Tongue (tissue), 2 donors: Measurements from ENCODE around the gene IGFL2. TPM values are rescaled to one million over a fixed set of nuclear protein-coding genes. Genes with fewer than 3 reads are reported as not detected.

Experiments used
- DNase-seq: peaks from one replicate; pipeline ENCODE4 v3.0.0-alpha.2; 2015
- total RNA-seq: library from RNA; depleted of rRNA; stranded (reverse); fragments of >200 nt; gene quantifications from one replicate; pipeline ENCODE4 v1.2.3, GENCODE V29; 2014

Gene IGFL2
- total RNA-seq, 1 donor from 2014 or later = 0.82 TPM

DNA sequence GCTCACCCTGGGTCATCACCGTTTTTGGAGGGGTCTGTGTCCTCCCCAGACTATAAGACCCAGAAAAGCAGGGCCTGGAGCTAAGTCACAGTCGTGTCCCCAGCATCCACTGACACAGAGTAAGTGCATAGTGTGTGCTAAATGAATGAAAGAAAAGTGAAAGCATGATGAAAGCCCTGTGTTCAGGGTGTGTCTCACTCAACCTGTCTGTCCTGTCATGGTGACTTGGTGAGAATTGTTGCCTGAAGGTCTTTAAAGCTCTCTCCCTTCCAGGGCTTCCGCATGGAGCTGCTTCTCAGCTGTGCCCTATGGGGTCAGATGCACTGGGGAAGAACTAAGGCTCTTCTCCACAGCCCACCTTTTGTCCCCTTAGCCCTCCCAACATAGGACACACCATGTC is 61.0 kb downstream of the IGFL2 start:
- no peak for DNase-seq

DNA sequence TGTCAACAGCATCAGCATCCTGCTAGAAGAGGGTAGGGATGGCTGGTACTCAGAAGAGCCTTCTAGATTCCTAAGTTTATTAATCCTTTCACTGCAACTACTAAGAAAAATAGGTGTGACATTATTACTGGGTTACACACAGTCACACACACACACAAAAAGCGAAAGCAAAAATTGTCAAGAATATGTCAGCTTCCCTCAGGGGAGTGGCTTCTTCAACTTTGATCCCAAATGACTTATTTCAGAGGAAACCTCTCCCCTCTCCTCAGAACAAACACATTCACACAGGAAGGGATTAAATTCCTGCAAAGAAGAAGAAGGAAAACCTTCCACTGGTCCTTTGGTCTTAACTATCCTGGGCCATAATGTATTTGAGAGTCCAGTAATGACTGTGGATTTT is 61.4 kb downstream of the IGFL2 start:
- no peak for DNase-seq

DNA sequence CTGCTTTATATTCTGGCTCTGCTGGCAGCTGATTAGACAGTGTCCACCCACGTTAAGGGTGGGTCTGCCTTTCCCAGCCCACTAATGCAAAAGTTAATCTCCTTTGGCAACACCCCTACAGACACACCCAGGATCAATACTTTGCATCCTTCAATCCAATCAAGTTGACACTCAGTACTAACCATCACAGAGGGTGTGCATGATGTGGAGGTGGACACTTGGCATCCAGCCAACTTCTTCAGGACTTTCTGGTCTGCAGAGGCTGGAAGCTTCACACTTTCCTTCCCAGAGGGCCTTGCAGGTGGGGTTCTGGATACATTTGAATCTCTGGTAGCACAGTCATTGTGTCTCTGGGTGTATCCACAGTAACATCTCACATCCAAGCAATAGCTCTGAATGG is 62.6 kb downstream of the IGFL2 start:
- DNase-seq = no peak

Other genes starting within 250 kb of the IGFL2 start
- 1.6 TPM for gene MYPOP, start 245.6 kb upstream of the IGFL2 start, total RNA-seq
- gene NANOS2, start 233.5 kb upstream of the IGFL2 start, total RNA-seq = not detected
- 2.9 TPM for gene NOVA2, start 174.4 kb upstream of the IGFL2 start, total RNA-seq
- gene CCDC61, start 152.8 kb upstream of the IGFL2 start, total RNA-seq = 13.7 TPM
- 0.82 TPM for gene PGLYRP1, start 125.2 kb upstream of the IGFL2 start, total RNA-seq
- 0.41 TPM for gene IGFL4, start 107.2 kb upstream of the IGFL2 start, total RNA-seq
- not detected for gene IGFL3, start 23.6 kb upstream of the IGFL2 start, total RNA-seq
- gene IGFL1, start 81.5 kb downstream of the IGFL2 start, total RNA-seq = not detected
- gene HIF3A, start 148.8 kb downstream of the IGFL2 start, total RNA-seq = 219 TPM
- gene PPP5C, start 198.8 kb downstream of the IGFL2 start, total RNA-seq = 49.3 TPM